Measurements from ENCODE around the gene VAX1. TPM values are rescaled to one million over a fixed set of nuclear protein-coding genes. Genes with fewer than 3 reads are reported as not detected.

The VAX1 gene
- total RNA-seq, 1 donor, result not detected

- Histone ChIP-seq H3K27me3 (ENCODE audit: insufficient read depth, low read length) (peaks cover 96% of the 10 kb centered on the region), H3K9me3 (ENCODE audit: low read depth, low read length) (no peaks in the 10 kb centered on the region), H3K4me1 (ENCODE audit: insufficient read depth, low read length) (peaks cover 29% of the 10 kb centered on the region), H3K4me3 (ENCODE audit: low read length) (no peak overlapping the region)
Observed at GRCh38 chr10:117167346-117167788, 29.3 kb upstream of the VAX1 start.

DNA sequence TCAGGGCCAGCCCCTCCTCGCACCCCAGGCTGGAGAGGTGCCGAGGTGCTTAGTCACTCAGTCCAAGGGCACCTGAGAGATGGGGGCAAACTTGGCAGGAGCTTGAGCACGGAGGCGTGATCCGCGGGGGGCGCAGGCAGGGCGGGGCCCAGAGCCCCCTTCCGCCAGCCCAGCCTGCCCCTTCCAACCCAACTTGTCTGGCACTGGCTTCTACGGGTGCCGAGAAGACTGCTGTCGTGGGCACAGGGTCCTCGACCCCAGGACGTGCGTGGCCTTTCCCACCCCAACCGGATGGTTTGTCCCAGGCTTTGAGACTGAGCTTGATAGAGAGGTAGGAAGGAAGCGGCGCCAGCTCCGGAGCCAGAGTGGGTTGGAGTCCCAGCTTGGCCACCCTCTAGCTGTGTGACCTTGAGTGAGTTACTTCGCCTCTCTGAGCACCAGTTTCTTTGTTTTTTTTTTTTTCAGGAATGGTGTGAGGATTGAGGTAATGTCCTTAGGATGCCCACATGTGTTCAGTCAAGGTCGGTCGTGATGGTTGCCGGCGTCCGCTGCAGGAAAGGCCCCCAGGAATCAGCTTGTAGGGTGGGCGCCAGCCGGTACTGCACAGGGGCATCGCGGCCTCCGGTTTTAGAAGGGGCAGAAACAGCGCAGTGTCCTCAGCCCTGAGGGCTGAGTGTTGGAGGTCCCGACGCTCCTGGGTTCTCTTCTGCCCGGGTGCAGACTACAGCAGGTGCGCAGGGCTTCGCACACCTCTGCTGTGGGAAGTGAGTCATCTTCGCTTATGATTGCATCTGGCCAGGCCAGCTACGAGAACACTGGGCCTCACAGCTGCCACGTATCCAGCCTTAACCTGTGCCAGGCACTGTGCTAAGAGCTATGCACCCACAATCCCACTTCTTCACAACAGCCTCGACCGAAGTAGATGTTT, 28.6 kb upstream of the VAX1 start:
- H3K9me3 ChIP-seq (ENCODE audit: low read depth, low read length), result no peaks in the 10 kb centered on the region
- H3K4me1 ChIP-seq (ENCODE audit: insufficient read depth, low read length), result peaks cover 29% of the 10 kb centered on the region
- peaks cover 96% of the 10 kb centered on the region for H3K27me3 ChIP-seq (ENCODE audit: insufficient read depth, low read length)

GRCh38 chr10:117165538-117166417, 27.7 kb upstream of the VAX1 start:
- no peaks in the 10 kb centered on the region for H3K9me3 ChIP-seq (ENCODE audit: low read depth, low read length)
- H3K4me3 ChIP-seq (ENCODE audit: low read length), result no peak overlapping the region
- H3K27me3 ChIP-seq (ENCODE audit: insufficient read depth, low read length), result peaks cover 96% of the 10 kb centered on the region
- peaks cover 29% of the 10 kb centered on the region for H3K4me1 ChIP-seq (ENCODE audit: insufficient read depth, low read length)

More for the DNA sequence above, 28.6 kb upstream of the VAX1 start:
- H3K4me3 ChIP-seq (ENCODE audit: low read length), result no peak overlapping the region

DNA sequence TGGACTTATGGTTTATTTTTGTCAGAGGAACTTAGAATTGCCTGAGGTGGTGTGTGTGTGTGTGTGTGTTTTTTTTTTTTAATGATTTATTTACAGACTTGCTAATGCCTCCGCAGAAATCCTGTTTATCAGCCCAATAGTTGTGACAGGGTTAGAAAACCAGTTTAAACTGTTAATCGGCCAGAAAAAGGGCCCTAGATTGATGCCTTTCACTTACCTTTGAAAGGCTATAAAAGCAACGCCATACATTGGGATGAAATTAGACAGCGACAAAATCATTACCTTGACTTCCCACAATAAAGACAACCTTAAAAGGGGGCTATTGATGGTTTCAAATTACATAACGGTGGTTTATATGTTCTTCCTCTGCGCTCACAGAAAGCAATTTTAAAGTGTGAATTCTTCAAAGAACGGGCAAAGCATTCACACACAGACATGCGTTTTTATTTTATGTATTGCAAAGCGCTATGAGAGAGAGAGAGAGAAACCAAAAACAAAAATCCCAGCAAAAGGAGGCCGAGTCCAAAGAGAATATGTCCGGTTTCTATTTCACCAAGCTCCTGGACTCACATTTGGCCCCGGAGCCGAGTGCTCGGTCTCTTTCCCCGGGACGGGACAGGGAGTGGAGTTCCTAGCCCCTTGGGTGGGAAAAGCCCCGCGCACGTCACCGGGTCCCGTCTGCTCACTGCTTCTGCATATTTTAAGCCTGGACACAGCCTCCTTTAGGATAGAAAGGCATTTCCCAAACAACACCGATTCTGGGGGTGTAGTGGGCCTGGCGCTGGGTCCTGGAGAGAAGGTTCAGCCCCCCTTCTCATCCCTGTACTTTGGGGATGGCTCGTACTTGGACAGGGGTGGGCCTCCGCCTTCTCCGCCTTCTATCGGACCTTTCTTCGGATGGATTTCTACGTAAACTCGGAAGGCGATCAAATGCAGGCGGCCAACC, 26.8 kb upstream of the VAX1 start:
- H3K4me1 ChIP-seq (ENCODE audit: insufficient read depth, low read length), result peaks cover 29% of the 10 kb centered on the region
- no peaks in the 10 kb centered on the region for H3K9me3 ChIP-seq (ENCODE audit: low read depth, low read length)
- no peak overlapping the region for H3K4me3 ChIP-seq (ENCODE audit: low read length)
- peaks cover 96% of the 10 kb centered on the region for H3K27me3 ChIP-seq (ENCODE audit: insufficient read depth, low read length)

- no peak overlapping the region for H3K4me3 ChIP-seq (ENCODE audit: low read length)
- peaks cover 29% of the 10 kb centered on the region for H3K4me1 ChIP-seq (ENCODE audit: insufficient read depth, low read length)
- H3K27me3 ChIP-seq (ENCODE audit: insufficient read depth, low read length), result peaks cover 96% of the 10 kb centered on the region
- no peaks in the 10 kb centered on the region for H3K9me3 ChIP-seq (ENCODE audit: low read depth, low read length)
Observed at GRCh38 chr10:117163954-117164548, 26.0 kb upstream of the VAX1 start.

DNA sequence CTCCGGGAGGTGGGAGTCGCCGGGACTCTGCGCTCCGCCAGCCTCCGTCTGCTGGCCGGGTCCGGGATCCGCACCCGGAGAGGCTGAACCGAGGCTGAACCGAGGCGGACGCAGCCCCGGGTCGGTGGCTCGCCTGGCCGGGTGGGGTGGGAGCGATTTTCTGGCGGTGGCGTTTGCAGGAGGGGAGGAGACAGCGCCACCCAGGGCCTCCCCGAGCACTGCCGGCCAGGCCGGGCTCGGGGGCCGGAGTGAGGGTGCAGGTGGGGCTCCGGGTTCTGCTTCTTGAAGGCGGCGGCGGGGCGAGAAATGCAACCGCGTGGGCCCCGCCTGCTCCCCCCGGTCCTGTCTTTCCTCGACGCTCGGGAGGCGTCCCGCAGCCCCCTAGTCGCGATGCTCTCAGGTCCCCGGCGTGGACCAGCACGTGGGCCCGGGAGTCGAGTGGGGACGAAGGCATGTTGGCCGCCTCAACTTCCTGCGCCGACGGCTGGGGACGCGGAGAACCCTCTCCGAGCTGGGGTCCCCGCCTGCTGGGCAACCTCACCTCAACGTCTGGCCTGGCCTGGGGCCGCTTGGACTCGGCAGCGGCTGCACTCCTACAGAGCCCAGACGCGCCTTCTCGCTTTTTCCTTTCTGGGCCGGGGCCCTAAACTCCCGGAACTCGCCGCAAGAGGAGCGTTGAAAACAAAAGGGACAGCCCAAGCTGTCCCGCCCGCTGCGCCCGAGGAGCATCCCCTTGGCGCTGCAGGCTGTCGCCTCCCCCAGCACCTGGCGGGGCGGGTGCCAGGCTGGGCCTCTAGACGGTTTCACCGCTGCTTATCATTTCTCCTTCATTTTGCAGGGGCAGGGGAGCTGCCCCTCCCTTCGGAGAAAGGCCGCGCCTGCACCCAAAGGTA, 25.2 kb upstream of the VAX1 start:
- H3K9me3 ChIP-seq (ENCODE audit: low read depth, low read length), result no peaks in the 10 kb centered on the region
- peaks cover 98% of the 10 kb centered on the region for H3K27me3 ChIP-seq (ENCODE audit: insufficient read depth, low read length)

GRCh38 chr10:117162093-117163060, 24.3 kb upstream of the VAX1 start:
- H3K27me3 ChIP-seq (ENCODE audit: insufficient read depth, low read length), result peaks cover 98% of the 10 kb centered on the region
- peaks cover 22% of the 10 kb centered on the region for H3K4me1 ChIP-seq (ENCODE audit: insufficient read depth, low read length)
- H3K4me3 ChIP-seq (ENCODE audit: low read length), result no peak overlapping the region
- no peaks in the 10 kb centered on the region for H3K9me3 ChIP-seq (ENCODE audit: low read depth, low read length)

More for the DNA sequence above, 25.2 kb upstream of the VAX1 start:
- peaks cover 29% of the 10 kb centered on the region for H3K4me1 ChIP-seq (ENCODE audit: insufficient read depth, low read length)
- H3K4me3 ChIP-seq (ENCODE audit: low read length), result no peak overlapping the region

GRCh38 chr10:117161386-117162033, 23.4 kb upstream of the VAX1 start:
- Histone ChIP-seq H3K4me3 (ENCODE audit: low read length) (no peak overlapping the region), H3K9me3 (ENCODE audit: low read depth, low read length) (no peaks in the 10 kb centered on the region), H3K4me1 (ENCODE audit: insufficient read depth, low read length) (peaks cover 21% of the 10 kb centered on the region), H3K27me3 (ENCODE audit: insufficient read depth, low read length) (peaks cover 98% of the 10 kb centered on the region)

DNA sequence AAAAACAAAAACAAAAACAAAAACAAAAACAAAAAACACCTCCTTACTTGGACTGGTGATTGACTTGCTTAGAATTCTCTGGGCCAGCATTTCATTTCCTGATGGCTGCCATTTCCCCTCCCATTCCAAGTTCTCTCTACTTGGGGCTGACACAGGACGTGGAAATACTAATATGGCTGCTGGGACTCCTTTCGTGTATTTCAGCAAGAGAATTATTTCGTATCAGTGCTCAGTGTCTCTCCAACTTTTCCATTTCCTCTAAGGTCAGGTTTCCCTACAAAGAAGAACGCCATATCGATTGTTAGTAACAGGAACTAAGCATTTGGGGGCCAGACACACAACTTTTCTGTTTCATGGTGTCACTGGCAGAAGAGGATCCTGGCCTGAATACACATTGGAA, 22.5 kb upstream of the VAX1 start:
- Histone ChIP-seq H3K4me3 (ENCODE audit: low read length) (no peak overlapping the region), H3K9me3 (ENCODE audit: low read depth, low read length) (no peaks in the 10 kb centered on the region), H3K27me3 (ENCODE audit: insufficient read depth, low read length) (peaks cover 97% of the 10 kb centered on the region), H3K4me1 (ENCODE audit: insufficient read depth, low read length) (peaks cover 15% of the 10 kb centered on the region)

GRCh38 chr10:117159390-117159789, 21.3 kb upstream of the VAX1 start:
- H3K4me1 ChIP-seq (ENCODE audit: insufficient read depth, low read length), result peaks cover 9% of the 10 kb centered on the region
- H3K9me3 ChIP-seq (ENCODE audit: low read depth, low read length), result no peaks in the 10 kb centered on the region
- peaks cover 96% of the 10 kb centered on the region for H3K27me3 ChIP-seq (ENCODE audit: insufficient read depth, low read length)
- H3K4me3 ChIP-seq (ENCODE audit: low read length), result no peak overlapping the region

DNA sequence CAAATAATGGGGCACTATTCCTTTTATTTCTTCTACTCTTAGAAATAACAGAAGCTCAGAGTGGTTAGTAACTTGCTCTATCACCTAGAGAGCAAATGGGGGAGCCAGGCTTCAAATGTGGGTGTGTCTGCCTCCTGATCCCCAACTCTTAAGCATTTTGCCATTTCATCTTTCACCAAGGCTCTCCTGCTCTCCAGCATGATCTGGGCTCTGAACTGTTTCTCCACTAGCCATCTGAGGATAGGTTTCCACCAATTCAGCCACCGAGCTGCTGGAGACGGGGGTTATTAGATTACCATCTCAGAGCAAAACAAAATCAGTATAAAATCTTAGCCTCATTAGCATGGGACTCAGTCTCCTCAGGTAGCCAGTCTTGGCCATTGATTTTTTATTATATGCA, 20.2 kb upstream of the VAX1 start:
- H3K4me1 ChIP-seq (ENCODE audit: insufficient read depth, low read length), result peaks cover 3% of the 10 kb centered on the region
- no peak overlapping the region for H3K4me3 ChIP-seq (ENCODE audit: low read length)
- no peaks in the 10 kb centered on the region for H3K9me3 ChIP-seq (ENCODE audit: low read depth, low read length)
- H3K27me3 ChIP-seq (ENCODE audit: insufficient read depth, low read length), result peaks cover 87% of the 10 kb centered on the region

DNA sequence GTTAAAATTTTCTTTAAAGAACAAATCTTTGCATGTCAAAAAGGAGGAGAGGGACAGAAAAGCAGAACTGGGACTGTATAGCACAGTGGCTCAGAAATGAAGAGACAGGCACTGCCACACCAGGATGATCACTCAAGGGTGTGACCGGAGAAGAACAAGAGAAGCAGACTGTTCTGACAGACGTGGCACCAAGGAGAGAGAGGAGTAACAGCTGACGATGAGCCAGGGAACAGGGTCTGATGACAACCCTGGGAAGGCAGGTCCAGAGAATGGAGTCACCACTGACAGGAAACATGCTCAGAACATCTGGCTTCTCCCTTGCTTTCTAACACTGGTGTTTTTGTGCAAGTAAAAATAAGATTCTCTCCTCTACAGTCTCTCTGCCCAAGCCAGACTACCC, 14.6 kb upstream of the VAX1 start:
- peaks cover 54% of the 10 kb centered on the region for H3K27me3 ChIP-seq (ENCODE audit: insufficient read depth, low read length)
- H3K9me3 ChIP-seq (ENCODE audit: low read depth, low read length), result no peaks in the 10 kb centered on the region
- H3K4me1 ChIP-seq (ENCODE audit: insufficient read depth, low read length), result no peaks in the 10 kb centered on the region

More for the DNA sequence above, 14.6 kb upstream of the VAX1 start:
- no peak overlapping the region for H3K4me3 ChIP-seq (ENCODE audit: low read length)

Measured in mononuclear cell (primary cell).